GM12878 (cell line): ENCODE results near the gene MYBL2. TPM values are rescaled to one million over a fixed set of nuclear protein-coding genes. Genes with fewer than 3 reads are reported as not detected.

Experiments used
- CBX5 ChIP-seq: sonication (generic); IDR thresholded peaks from 2 replicates; pipeline ENCODE4 v1.6.1; 2016; ENCODE audit warnings: low read depth, moderate library complexity, mild to moderate bottlenecking, inconsistent platforms
- CHD4 ChIP-seq: fragments of 200-600 bp; sonication (generic); IDR thresholded peaks from 2 replicates; pipeline ENCODE4 v1.6.1; 2016; ENCODE audit warnings: mild to moderate bottlenecking
- CREB1 ChIP-seq: IDR thresholded peaks from 2 replicates; pipeline ENCODE4 v1.6.1; 2012; ENCODE audit warnings: low read depth, mild to moderate bottlenecking, inconsistent platforms
- EZH2 ChIP-seq: IDR thresholded peaks from 2 replicates; pipeline ENCODE4 v1.6.1; 2012; ENCODE audit warnings: low read depth, mild to moderate bottlenecking, control low read depth, inconsistent platforms, low read length, borderline replicate concordance; ENCODE audit not compliant: control insufficient read depth
- GABPA ChIP-seq: IDR thresholded peaks from 2 replicates; pipeline ENCODE4 v1.6.1; 2014; ENCODE audit warnings: antibody characterized with exemption, low read depth, mild to moderate bottlenecking, inconsistent platforms
- HDAC2 ChIP-seq: fragments of 200-600 bp; sonication (generic); IDR thresholded peaks from 2 replicates; pipeline ENCODE4 v1.6.1; 2017
- IRF5 ChIP-seq: fragments of 450-650 bp; IDR thresholded peaks from 2 replicates; pipeline ENCODE4 v1.6.1; 2017; ENCODE audit warnings: borderline replicate concordance
- KLF5 ChIP-seq: fragments of 450-650 bp; IDR thresholded peaks from 2 replicates; pipeline ENCODE4 v1.6.1; 2014; ENCODE audit warnings: mild to moderate bottlenecking; ENCODE audit not compliant: partially characterized antibody
- MEF2A ChIP-seq: IDR thresholded peaks from 2 replicates; pipeline ENCODE4 v1.6.1; 2011; ENCODE audit warnings: low read depth, mild to moderate bottlenecking, low read length, moderate library complexity; ENCODE audit not compliant: insufficient read depth
- POLR2A ChIP-seq: IDR thresholded peaks from 2 replicates; pipeline ENCODE4 v1.6.1; 2011; ENCODE audit warnings: low read depth, mild to moderate bottlenecking, low read length
- PRDM15 ChIP-seq: fragments of 450-650 bp; formaldehyde crosslinking; IDR thresholded peaks from 2 replicates; pipeline ENCODE4 v1.4.0; 2020; ENCODE audit warnings: mild to moderate bottlenecking, moderate library complexity
- RB1 ChIP-seq: fragments of 450-650 bp; formaldehyde crosslinking; IDR thresholded peaks from 2 replicates; pipeline ENCODE4 v1.6.1; 2017; ENCODE audit warnings: mild to moderate bottlenecking, borderline replicate concordance
- SIN3A ChIP-seq: IDR thresholded peaks from 2 replicates; pipeline ENCODE4 v1.6.1; 2012; ENCODE audit warnings: low read depth, low read length, improper control_type of control experiment
- SIX5 ChIP-seq: IDR thresholded peaks from 2 replicates; pipeline ENCODE4 v1.6.1; 2011; ENCODE audit warnings: mild to moderate bottlenecking, low read depth, low read length, moderate library complexity; ENCODE audit not compliant: severe bottlenecking
- STAT3 ChIP-seq: IDR thresholded peaks from 2 replicates; pipeline ENCODE4 v1.6.1; 2011; ENCODE audit warnings: low read depth, low read length, improper control_type of control experiment
- SUZ12 ChIP-seq: fragments of 200-600 bp; sonication (generic); IDR thresholded peaks from one replicate; pipeline ENCODE4 v1.6.1; 2018; ENCODE audit warnings: antibody characterized with exemption, mild to moderate bottlenecking; ENCODE audit not compliant: unreplicated experiment
- YBX1 ChIP-seq: fragments of 450-650 bp; IDR thresholded peaks from 2 replicates; pipeline ENCODE4 v1.6.1; 2016; ENCODE audit warnings: antibody characterized with exemption
- ZBTB11 ChIP-seq: fragments of 450-650 bp; formaldehyde crosslinking; IDR thresholded peaks from 2 replicates; pipeline ENCODE4 v1.5.0; 2022; ENCODE audit warnings: mild to moderate bottlenecking, missing genetic modification characterization
- ZBTB33 ChIP-seq: fragments of 450-650 bp; IDR thresholded peaks from 2 replicates; pipeline ENCODE4 v1.6.1; 2017; ENCODE audit warnings: mild to moderate bottlenecking
- polyA plus RNA-seq, 11 experiments: library from polyadenylated mRNA; depleted of rRNA in 4 of 11; unstranded in 6 of 11; stranded (reverse) in 5 of 11; fragments of >200 nt; fragmentation: Nextera tagmentation in 4 of 11; fragmentation: Illumina TruSeq in 1 of 11; extraction: Ambion mirVana in 4 of 11; extraction: Trizol in 1 of 11; gene quantifications; 1 replicate in 1 of 11; 2 replicates in 10 of 11; pipeline versions ENCODE4 v1.2.1 to v1.2.3, GENCODE V29; 2011 to 2016; ENCODE audit warnings: inconsistent platforms in 2 of 11, missing spikeins in 2 of 11, low read depth in 1 of 11
- total RNA-seq, 4 experiments: library from RNA; depleted of rRNA in 3 of 4; stranded (reverse); fragments of >200 nt in 3 of 4; fragmentation: Illumina TruSeq in 1 of 4; extraction: Trizol in 1 of 4; gene quantifications; 2 replicates each; pipeline versions ENCODE4 v1.2.1 to v1.2.3, GENCODE V29; 2013 to 2021

The MYBL2 gene
- total and polyA plus RNA-seq, 10 of the 15 experiments (the other 5 are each of a cell fraction or from before 2014, with no cell fraction given), result 4.5 to 213 (median 74.2) TPM

GRCh38 chr20:43751167-43752050 lies 84.5 kb downstream of the MYBL2 start (continued):
- TF ChIP-seq PRDM15, result peak; percentile 87
- no peak for TF ChIP-seq ZBTB33
- no peak for TF ChIP-seq HDAC2
- TF ChIP-seq CBX5, result no peak
- TF ChIP-seq GABPA, result peak; percentile 74
- no peak for TF ChIP-seq YBX1
- peak; percentile 94 for TF ChIP-seq KLF5
- TF ChIP-seq MEF2A, result peak; percentile 66; the same call in 1 of the 2 replicates
- TF ChIP-seq CHD4, result no peak
- peak; percentile 57 for TF ChIP-seq POLR2A
- no peak for TF ChIP-seq EZH2
- 0 out of 2 replicates have a peak, but pooled peaks have one; percentile 88 for TF ChIP-seq STAT3
- TF ChIP-seq CREB1, result peak; percentile 25; the same call in 1 of the 2 replicates
- no peak for TF ChIP-seq ZBTB11 (CRISPR knock-in tag)
- no peak for TF ChIP-seq SIX5
- 0 out of 2 replicates have a peak, but pooled peaks have one; percentile 5 for TF ChIP-seq IRF5
- TF ChIP-seq RB1, result peak; percentile 32; the same call in 1 of the 2 replicates
- TF ChIP-seq SUZ12, result no peak
- no peak for TF ChIP-seq SIN3A
